ENCODE measurements around the gene MYH7B.

DNA sequence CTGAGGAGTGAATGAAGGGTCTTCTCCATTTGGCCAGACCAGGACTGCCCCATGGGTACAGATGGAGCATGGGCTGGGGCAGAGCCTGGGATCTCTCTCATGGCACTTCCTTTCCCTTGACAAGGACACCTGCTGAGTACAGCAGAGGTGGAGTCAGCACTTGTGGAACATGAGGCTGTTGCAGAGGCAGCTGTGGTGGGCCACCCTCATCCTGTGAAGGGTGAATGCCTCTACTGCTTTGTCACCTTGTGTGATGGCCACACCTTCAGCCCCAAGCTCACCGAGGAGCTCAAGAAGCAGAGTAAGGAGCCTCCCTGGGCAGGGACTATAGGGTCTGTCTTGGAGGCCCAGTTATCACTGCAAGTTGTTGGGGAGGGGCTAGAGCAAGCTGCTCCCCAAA is 29.7 kb upstream of the MYH7B start:
- TF ChIP-seq, protein P1, sequence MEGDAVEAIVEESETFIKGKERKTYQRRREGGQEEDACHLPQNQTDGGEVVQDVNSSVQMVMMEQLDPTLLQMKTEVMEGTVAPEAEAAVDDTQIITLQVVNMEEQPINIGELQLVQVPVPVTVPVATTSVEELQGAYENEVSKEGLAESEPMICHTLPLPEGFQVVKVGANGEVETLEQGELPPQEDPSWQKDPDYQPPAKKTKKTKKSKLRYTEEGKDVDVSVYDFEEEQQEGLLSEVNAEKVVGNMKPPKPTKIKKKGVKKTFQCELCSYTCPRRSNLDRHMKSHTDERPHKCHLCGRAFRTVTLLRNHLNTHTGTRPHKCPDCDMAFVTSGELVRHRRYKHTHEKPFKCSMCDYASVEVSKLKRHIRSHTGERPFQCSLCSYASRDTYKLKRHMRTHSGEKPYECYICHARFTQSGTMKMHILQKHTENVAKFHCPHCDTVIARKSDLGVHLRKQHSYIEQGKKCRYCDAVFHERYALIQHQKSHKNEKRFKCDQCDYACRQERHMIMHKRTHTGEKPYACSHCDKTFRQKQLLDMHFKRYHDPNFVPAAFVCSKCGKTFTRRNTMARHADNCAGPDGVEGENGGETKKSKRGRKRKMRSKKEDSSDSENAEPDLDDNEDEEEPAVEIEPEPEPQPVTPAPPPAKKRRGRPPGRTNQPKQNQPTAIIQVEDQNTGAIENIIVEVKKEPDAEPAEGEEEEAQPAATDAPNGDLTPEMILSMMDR (conservative IDR thresholded peaks at IDR 0.05 in 1 of 2, IDR thresholded peaks at IDR 0.05 in 1 of 2; ENCODE audit: extremely low read depth in 1 of 2, insufficient read depth in 1 of 2, low read depth in 1 of 2, low read length in 2 of 2), result no peak
- TF ChIP-seq EZH2 (IDR thresholded peaks at IDR 0.05; ENCODE audit: borderline replicate concordance, low read length), result no peak

Data from mammary epithelial cell (primary cell).